Neuronal stem cell (in vitro differentiated cells): ENCODE results near the gene MYO15B.

Experiments
- DNase-seq: peaks from one replicate; pipeline ENCODE4 v3.0.0-alpha.2; 2013; ENCODE audit warnings: low spot score
- H2AFZ ChIP-seq: one replicate; pipeline ENCODE4 v1.6.1; 2013; ENCODE audit warnings: mild to moderate bottlenecking, low read length, inconsistent platforms
- H2AK5ac ChIP-seq: 2 replicates; pipeline ENCODE4 v1.6.1; 2013; ENCODE audit warnings: low read depth, mild to moderate bottlenecking, inconsistent platforms, low read length, moderate library complexity, mixed read lengths
- H2BK120ac ChIP-seq: 2 replicates; pipeline ENCODE4 v1.6.1; 2013; ENCODE audit warnings: low read depth, mild to moderate bottlenecking, inconsistent platforms, low read length, moderate library complexity, mixed read lengths
- H2BK12ac ChIP-seq: one replicate; pipeline ENCODE4 v1.6.1; 2013; ENCODE audit warnings: low read length, inconsistent platforms
- H2BK15ac ChIP-seq: 2 replicates; pipeline ENCODE4 v1.6.1; 2013; ENCODE audit warnings: mild to moderate bottlenecking, low read length, inconsistent platforms, mixed read lengths
- H2BK5ac ChIP-seq: one replicate; pipeline ENCODE4 v1.6.1; 2013; ENCODE audit warnings: inconsistent platforms, mild to moderate bottlenecking, low read length, moderate library complexity
- H3K14ac ChIP-seq: one replicate; pipeline ENCODE4 v1.6.1; 2013; ENCODE audit warnings: low read length, inconsistent platforms
- H3K18ac ChIP-seq: 2 replicates; pipeline ENCODE4 v1.6.1; 2013; ENCODE audit warnings: low read length, inconsistent platforms
- H3K23ac ChIP-seq: 2 replicates; pipeline ENCODE4 v1.6.1; 2013; ENCODE audit warnings: low read depth, mild to moderate bottlenecking, mixed read lengths, low read length, inconsistent platforms; ENCODE audit not compliant: poor library complexity
- H3K27ac ChIP-seq: replicated peaks from 3 replicates; pipeline ENCODE4 v1.5.1; 2013; ENCODE audit warnings: low read length, inconsistent platforms
- H3K27me3 ChIP-seq, 3 experiments: 2 replicates each; pipeline ENCODE4 v1.6.1; 2013; ENCODE audit warnings: low read length in 3 of 3, mild to moderate bottlenecking in 2 of 3, inconsistent platforms in 1 of 3, low read depth in 1 of 3, mixed read lengths in 1 of 3, moderate library complexity in 1 of 3; ENCODE audit not compliant: control insufficient read depth in 3 of 3, insufficient read depth in 3 of 3
- H3K36me3 ChIP-seq, 2 donors: replicated peaks in 1 of 2; 2 replicates each; pipeline ENCODE4 v1.6.1; 2013; ENCODE audit warnings: low read length in 2 of 2; ENCODE audit not compliant: control insufficient read depth in 2 of 2, insufficient read depth in 2 of 2
- H3K4ac ChIP-seq: 2 replicates; pipeline ENCODE4 v1.6.1; 2013; ENCODE audit warnings: inconsistent platforms, mild to moderate bottlenecking, low read length, moderate library complexity
- H3K4me1 ChIP-seq, 2 donors: 1 replicate in 1 of 2; 2 replicates in 1 of 2; pipeline ENCODE4 v1.6.1; 2013; ENCODE audit warnings: low read length in 2 of 2, low read depth in 1 of 2; ENCODE audit not compliant: control insufficient read depth in 2 of 2, insufficient read depth in 1 of 2
- H3K4me2 ChIP-seq: one replicate; pipeline ENCODE4 v1.6.1; 2013; ENCODE audit warnings: mild to moderate bottlenecking, low read length, inconsistent platforms; ENCODE audit not compliant: insufficient read depth, poor library complexity, severe bottlenecking
- H3K4me3 ChIP-seq, 2 donors: 2 replicates each; pipeline ENCODE4 v1.5.1; 2013; ENCODE audit warnings: low read length in 2 of 2, mild to moderate bottlenecking in 2 of 2, inconsistent platforms in 1 of 2, moderate library complexity in 1 of 2
- H3K79me1 ChIP-seq: one replicate; pipeline ENCODE4 v1.6.1; 2013; ENCODE audit warnings: low read depth, mild to moderate bottlenecking, inconsistent platforms, low read length, moderate library complexity
- H3K9ac ChIP-seq: one replicate; pipeline ENCODE4 v1.6.1; 2013; ENCODE audit warnings: mild to moderate bottlenecking, low read depth, low read length, inconsistent platforms; ENCODE audit not compliant: poor library complexity
- H3K9me3 ChIP-seq, 2 donors: replicated peaks in 1 of 2; 2 replicates each; pipeline versions ENCODE3 to v1.6.1; 2013; ENCODE audit warnings: low read length in 2 of 2, mild to moderate bottlenecking in 2 of 2, inconsistent platforms in 1 of 2, low read depth in 1 of 2, mixed read lengths in 1 of 2, moderate library complexity in 1 of 2; ENCODE audit not compliant: control insufficient read depth in 2 of 2, insufficient read depth in 1 of 2
- H4K8ac ChIP-seq: one replicate; pipeline ENCODE4 v1.6.1; 2013; ENCODE audit warnings: low read depth, mild to moderate bottlenecking, inconsistent platforms, low read length, moderate library complexity
- H4K91ac ChIP-seq: one replicate; pipeline ENCODE4 v1.6.1; 2013; ENCODE audit warnings: low read length, low read depth, mild to moderate bottlenecking, inconsistent platforms; ENCODE audit not compliant: poor library complexity
- WGBS, 2 donors: extraction: QIAGEN DNeasy Blood & Tissue Kit; methylation state at CpG; one replicate each; pipeline ENCODE4 v1.1.7; 2013; ENCODE audit warnings: missing lambda C conversion rate in 2 of 2, mixed read lengths in 1 of 2; ENCODE audit not compliant: insufficient read length in 2 of 2, insufficient replicate concordance in 1 of 2; ENCODE audit errors: extremely low coverage in 2 of 2; 5-methylcytosine and 5-hydroxymethylcytosine counted together

Gene MYO15B

GRCh38 chr17:75652341-75652740 lies 64.7 kb downstream of the MYO15B start:
- Histone ChIP-seq H3K4ac (no peak overlapping the region), H2BK15ac (no peak overlapping the region), H3K14ac (peak overlapping the region; percentile 58), H4K91ac (no peak overlapping the region), H2BK120ac (no peak overlapping the region), H3K36me3 (peaks cover 15 to 77% of the 10 kb centered on the region in 2 donors), H3K4me1 (no peaks in the 10 kb centered on the region), H3K18ac (no peak overlapping the region), H3K4me3 (no peak overlapping the region), H2BK12ac (peak overlapping the region; percentile 81), H3K23ac (peak overlapping the region; percentile 55), H3K27me3 (no peaks in the 10 kb centered on the region), H3K27ac (no peak overlapping the region), H2AFZ (no peak overlapping the region), H2AK5ac (no peak overlapping the region), H3K9ac (peak overlapping the region; percentile 44), H4K8ac (no peak overlapping the region), H2BK5ac (no peak overlapping the region), H3K4me2 (no peak overlapping the region), H3K79me1 (peaks cover 2% of the 10 kb centered on the region), H3K9me3 (peaks cover 0 to 2% of the 10 kb centered on the region in 2 donors)
- no peak for DNase-seq
- no CpG with 5 or more reads among the region's 5 CpGs for WGBS, 2 donors

- Histone ChIP-seq H3K79me1 (peaks cover 2% of the 10 kb centered on the region), H2BK15ac (no peak overlapping the region), H3K36me3 (peaks cover 14 to 75% of the 10 kb centered on the region in 2 donors), H3K27me3 (no peaks in the 10 kb centered on the region), H2AFZ (no peak overlapping the region), H3K23ac (no peak overlapping the region), H3K9ac (no peak overlapping the region), H3K4me2 (no peak overlapping the region), H4K91ac (no peak overlapping the region), H3K27ac (no peak overlapping the region), H3K4me1 (no peaks in the 10 kb centered on the region), H3K4me3 (no peak overlapping the region), H3K14ac (no peak overlapping the region), H3K18ac (no peak overlapping the region), H3K4ac (no peak overlapping the region), H4K8ac (no peak overlapping the region), H2BK12ac (no peak overlapping the region), H2BK120ac (no peak overlapping the region), H2AK5ac (no peak overlapping the region), H3K9me3 (peaks cover 0 to under 1% of the 10 kb centered on the region in 2 donors), H2BK5ac (no peak overlapping the region)
- WGBS, 2 donors = no CpG with 5 or more reads among the region's 6 CpGs
- DNase-seq = peak; percentile 52
Measured at GRCh38 chr17:75652934-75653549, 65.4 kb downstream of the MYO15B start.

- DNase-seq = no peak
- no peak overlapping the region for H3K9ac ChIP-seq
- no peaks in the 10 kb centered on the region for H3K9me3 ChIP-seq
- no peak overlapping the region for H2AK5ac ChIP-seq
- H3K36me3 ChIP-seq = peaks cover 14 to 73% of the 10 kb centered on the region in 2 donors
- no peak overlapping the region for H3K23ac ChIP-seq
- no peak overlapping the region for H3K14ac ChIP-seq
- H2BK12ac ChIP-seq = no peak overlapping the region
- H2BK15ac ChIP-seq = no peak overlapping the region
- H2BK5ac ChIP-seq = no peak overlapping the region
- no peak overlapping the region for H3K27ac ChIP-seq
- H4K91ac ChIP-seq = no peak overlapping the region
- peaks cover 2% of the 10 kb centered on the region for H3K79me1 ChIP-seq
- H2BK120ac ChIP-seq = no peak overlapping the region
- H3K4me1 ChIP-seq = no peaks in the 10 kb centered on the region
- no peak overlapping the region for H2AFZ ChIP-seq
- H4K8ac ChIP-seq = no peak overlapping the region
- no peak overlapping the region for H3K4me2 ChIP-seq
- H3K27me3 ChIP-seq = no peaks in the 10 kb centered on the region
- H3K18ac ChIP-seq = no peak overlapping the region
- no peak overlapping the region for H3K4me3 ChIP-seq
- H3K4ac ChIP-seq = no peak overlapping the region
- whole genome bisulfite sequencing, 2 donors = no CpG with 5 or more reads among the region's 2 CpGs
Measured at GRCh38 chr17:75654176-75654575, 66.6 kb downstream of the MYO15B start.

GRCh38 chr17:75658237-75658636 lies 70.6 kb downstream of the MYO15B start:
- no CpG with 5 or more reads among the region's 5 CpGs for WGBS, 2 donors
- H2AFZ ChIP-seq = no peak overlapping the region
- peaks cover 27 to 70% of the 10 kb centered on the region in 2 donors for H3K36me3 ChIP-seq
- H2BK5ac ChIP-seq = no peak overlapping the region
- H3K27me3 ChIP-seq = no peaks in the 10 kb centered on the region
- H4K8ac ChIP-seq = no peak overlapping the region
- no peak overlapping the region for H3K4me2 ChIP-seq
- H3K23ac ChIP-seq = no peak overlapping the region
- no peak overlapping the region for H3K18ac ChIP-seq
- H3K27ac ChIP-seq = no peak overlapping the region
- H4K91ac ChIP-seq = no peak overlapping the region
- H3K9ac ChIP-seq = no peak overlapping the region
- no peak overlapping the region for H2BK15ac ChIP-seq
- H2BK120ac ChIP-seq = no peak overlapping the region
- no peak overlapping the region for H2BK12ac ChIP-seq
- no peak overlapping the region for H3K14ac ChIP-seq
- no peak for DNase-seq
- no peak overlapping the region for H3K4ac ChIP-seq
- H3K79me1 ChIP-seq = no peaks in the 10 kb centered on the region
- no peaks in the 10 kb centered on the region for H3K4me1 ChIP-seq
- no peak overlapping the region for H2AK5ac ChIP-seq
- H3K9me3 ChIP-seq = no peaks in the 10 kb centered on the region
- no peak overlapping the region for H3K4me3 ChIP-seq
